Globus pallidus (tissue), 1 donor: ENCODE results near the gene SORCS2.

ENCODE experiments used
- DNase-seq: peaks from one replicate; pipeline ENCODE4 v3.0.0-alpha.2; 2015; ENCODE audit warnings: low spot score

SORCS2 gene

GRCh38 chr4:7326306-7326692, 134.0 kb downstream of the SORCS2 start:
- DNase-seq = no peak

- DNase-seq = peak; percentile 51
Observed at GRCh38 chr4:7326693-7327340, 134.5 kb downstream of the SORCS2 start.

GRCh38 chr4:7327341-7327885, 135.1 kb downstream of the SORCS2 start:
- DNase-seq = no peak

DNA sequence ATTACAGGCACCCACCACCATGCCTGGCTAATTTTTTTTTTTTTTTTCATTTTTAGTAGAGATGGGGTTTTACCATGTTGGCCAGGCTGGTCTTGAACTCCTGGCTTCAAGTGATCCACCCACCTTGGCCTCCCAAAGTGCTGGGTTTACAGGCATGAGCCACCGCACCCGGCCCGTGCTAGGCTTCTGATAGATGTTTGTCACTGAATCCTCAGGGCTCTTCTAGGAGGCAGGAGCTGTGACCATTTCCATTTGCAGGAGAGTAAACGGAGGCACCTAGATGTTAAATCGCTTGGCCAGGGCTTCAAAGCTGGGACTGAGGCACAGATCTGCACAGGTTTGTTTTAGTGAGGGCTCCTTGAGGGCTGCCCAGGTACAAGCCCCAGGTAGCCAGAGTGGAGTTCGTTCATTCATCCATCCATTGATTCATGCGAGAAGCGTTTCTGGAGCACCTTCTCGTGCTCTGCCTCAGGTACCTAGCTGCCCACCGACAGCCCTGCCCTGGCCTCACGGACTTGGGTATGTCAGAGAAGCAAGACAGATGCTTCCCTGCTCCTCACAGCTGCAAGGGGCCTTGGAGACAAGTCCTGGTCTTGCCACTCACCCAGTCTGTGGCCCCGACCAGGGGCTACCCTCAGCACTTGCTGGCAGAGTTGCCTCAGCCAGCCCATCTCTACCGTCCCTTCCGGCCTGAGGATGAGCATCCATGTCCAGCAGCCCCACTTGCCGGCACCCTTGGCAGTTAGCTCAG, 136.0 kb downstream of the SORCS2 start:
- DNase-seq = no peak

GRCh38 chr4:7328913-7329638, 136.7 kb downstream of the SORCS2 start:
- peak; percentile 51 for DNase-seq

- DNase-seq = no peak
Observed at GRCh38 chr4:7330031-7330596, 137.8 kb downstream of the SORCS2 start.

GRCh38 chr4:7330811-7331681, 138.7 kb downstream of the SORCS2 start:
- no peak for DNase-seq

- no peak for DNase-seq
Observed at GRCh38 chr4:7331682-7332000, 139.3 kb downstream of the SORCS2 start.

- DNase-seq = no peak
Observed at GRCh38 chr4:7332216-7333023, 140.1 kb downstream of the SORCS2 start.

DNA sequence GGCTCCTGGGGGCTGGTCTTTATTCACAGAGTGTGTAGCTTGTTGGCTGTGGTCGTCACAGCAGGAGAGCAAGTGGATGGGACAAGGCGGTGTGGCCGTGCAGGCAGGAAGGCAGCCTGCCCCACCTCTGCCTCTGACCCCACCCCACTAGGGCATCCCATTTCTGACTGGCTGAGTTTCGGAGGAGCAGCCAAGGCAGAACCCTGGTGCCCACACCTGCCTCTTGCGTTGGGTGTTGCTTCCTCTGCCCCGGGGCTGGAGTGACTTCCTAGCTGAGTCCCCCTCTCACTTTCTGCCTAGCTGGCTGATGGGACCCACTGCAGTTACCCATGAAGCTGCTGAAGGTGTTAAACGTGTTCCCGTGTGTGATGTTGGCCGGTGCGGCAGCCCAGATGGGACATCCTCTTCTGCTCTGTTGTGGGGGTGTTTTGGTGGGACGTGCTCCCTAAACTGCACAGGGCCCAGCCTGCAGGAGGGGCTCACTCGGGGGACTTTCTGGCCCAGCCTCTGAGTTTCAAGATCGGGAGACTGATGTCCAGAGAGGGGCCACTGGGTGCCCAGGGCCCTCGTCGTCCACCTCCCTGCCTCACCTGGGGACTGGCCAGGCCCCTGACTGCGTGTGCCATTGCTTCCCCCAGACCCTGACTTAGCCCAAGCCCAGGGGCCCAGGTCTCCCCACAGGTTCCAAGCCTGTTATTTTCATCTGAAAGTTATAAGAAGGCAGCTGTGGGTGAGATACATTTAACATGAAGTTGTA, 140.9 kb downstream of the SORCS2 start:
- DNase-seq = no peak

DNA sequence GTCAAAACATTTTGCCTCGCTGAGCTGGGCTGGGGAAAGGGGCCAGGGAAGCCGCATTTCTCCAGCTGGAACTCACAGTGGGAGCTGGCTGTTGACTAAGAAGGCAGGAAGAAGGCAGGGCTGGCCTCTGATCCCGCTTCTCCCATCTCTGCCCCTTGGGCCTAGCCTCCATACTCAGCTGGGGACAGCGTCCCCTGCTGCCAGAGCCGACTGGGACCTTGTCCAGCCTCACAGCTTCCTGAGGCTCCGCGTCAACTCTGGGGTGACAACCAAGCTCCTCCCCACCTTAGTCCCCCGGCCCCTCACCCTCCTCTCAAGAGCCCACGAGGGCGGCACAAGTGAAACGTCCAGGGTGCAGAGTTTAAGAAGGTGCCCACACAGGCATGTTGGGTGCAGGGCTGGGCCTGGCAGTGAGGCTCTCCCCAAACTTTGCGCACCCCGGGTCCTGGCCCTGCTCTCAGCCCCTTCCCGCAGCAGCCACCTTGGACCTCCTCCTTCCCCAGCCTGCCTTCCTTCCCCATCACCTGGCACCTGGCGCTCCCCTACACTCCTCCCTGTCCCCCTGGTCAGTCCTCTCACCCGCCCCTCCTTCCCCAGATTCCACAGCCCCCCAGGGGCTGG, 141.6 kb downstream of the SORCS2 start:
- no peak for DNase-seq

- no peak for DNase-seq
Observed at GRCh38 chr4:7334521-7335275, 142.4 kb downstream of the SORCS2 start.

DNA sequence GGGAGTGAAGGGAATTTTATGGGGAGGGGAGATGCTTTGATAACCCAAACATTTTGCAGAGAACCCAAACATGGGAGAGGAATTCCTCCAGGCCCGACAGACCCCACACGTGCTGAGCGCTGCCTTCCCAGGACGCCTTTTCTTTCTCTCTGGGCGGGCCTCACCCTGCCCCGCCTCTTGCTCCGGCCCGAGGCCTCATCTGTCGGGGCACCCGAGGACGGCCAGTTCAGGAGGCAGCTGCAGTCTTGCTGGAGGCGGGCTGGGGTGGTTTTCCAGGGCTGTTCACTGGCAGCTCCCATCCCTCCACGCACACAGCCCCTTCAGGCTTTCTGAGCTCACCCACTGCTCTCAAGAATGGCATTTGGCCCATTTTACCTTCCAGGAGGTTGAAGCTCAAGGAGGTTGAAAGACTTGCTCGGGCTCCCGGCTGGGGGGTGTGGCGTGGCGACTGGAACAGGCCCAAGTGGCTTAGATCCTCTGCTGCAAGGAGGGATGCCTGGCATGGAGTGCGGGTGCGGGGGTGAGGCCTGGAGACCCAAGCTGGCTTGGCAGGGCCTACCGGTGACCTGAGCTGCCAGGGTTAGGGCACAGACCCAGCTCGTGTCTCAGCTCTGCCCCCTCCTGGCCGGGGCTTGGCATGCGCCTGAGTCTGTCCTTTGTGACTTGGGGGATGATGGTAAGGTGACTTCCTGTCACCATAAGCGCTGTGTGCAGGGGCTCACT, 143.2 kb downstream of the SORCS2 start:
- DNase-seq = peak; percentile 70

GRCh38 chr4:7336067-7336569, 143.8 kb downstream of the SORCS2 start:
- DNase-seq = no peak

DNA sequence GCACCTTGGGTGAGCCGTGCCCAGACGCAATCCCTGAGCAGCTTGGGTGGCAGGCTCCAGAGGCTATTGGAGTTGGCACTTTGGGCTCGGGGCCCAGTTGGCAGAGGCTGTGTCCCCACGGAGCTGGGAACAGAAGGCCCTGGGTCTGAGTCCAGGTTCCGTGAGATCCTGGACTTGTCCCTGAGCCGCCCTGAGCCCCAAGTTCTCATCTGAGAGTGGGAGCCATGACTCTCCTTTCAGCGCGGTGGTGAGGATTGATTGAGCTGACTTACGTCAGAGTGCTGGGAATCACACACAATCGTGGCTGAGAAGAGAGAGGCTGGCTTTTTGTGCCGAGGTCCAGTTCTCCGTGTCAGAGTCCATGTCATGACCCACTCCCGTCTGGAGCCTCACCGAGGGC, 144.4 kb downstream of the SORCS2 start:
- no peak for DNase-seq

DNA sequence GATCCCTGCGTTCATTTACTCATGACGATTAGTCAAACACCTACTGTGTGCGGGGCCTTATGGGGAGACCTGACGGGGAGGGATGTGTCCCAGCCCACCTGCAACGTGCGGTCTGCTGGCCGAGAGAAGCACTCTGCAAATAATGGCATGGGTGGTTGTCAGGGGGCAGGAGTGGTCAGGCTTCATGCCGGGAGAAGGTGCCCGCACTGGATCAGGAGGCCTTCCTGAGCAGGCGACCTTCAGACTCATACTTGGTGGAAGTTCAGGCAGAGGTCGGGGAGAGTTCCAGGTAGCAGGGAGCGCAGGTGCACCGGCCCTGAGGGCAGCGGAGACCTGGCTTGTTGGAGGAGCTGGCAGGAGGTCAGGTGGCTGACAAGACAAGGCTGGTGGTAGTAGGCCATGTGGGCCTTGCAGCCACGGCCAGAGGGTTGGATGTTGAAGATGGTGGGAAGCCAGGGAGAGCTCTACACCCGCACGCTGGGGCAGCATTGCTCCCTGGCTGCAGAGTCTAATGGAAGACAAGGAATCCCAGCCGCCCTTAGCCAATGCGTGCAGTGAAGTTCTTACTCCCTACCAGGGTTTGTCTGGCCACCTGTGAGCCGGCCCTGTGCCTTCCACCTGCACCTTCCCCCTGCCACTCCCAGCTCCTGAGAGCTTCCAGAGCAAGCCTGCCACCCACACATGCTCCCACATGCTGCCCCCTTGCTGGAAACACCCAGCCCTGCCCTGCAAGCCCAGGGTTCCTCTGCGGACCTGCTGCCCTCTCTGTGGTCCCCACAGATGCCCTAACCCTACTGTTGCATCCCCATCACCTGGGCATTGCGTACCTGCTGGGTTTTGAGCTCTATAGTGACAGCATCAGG, 145.1 kb downstream of the SORCS2 start:
- no peak for DNase-seq

DNA sequence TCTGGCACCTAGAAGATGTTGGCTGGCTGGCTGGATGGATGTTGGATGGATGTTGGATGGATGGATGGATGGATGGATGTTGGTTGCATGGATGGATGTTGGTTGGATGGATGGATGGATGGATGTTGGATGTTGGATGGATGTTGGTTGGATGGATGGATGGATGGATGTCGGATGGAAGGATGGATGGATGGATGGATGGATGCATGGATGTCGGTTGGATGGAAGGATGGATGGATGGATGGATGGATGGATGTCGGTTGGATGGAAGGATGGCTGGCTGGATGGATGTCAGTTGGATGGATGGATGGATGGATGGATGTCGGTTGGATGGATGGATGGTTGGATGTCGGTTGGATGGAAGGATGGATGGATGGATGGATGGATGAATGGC, 145.7 kb downstream of the SORCS2 start:
- DNase-seq = no peak
